ENCODE data around the gene CHST5.

- TF ChIP-seq CTCF (conservative IDR thresholded peaks at IDR 0.05; ENCODE audit: low read depth, low read length): no peak
- TF ChIP-seq EZH2 (IDR thresholded peaks at IDR 0.05; ENCODE audit: borderline replicate concordance, low read depth, low read length, poor library complexity, severe bottlenecking): no peak
Observed at GRCh38 chr16:75579281-75579834, 43.5 kb upstream of the CHST5 start.
